Heart left ventricle (tissue), 13 donors: ENCODE measurements around the gene PXYLP1.

Experiments used
- POLR2A ChIP-seq, 2 donors: fragments of 450-650 bp; IDR thresholded peaks; one replicate each; pipeline ENCODE4 v1.6.1; 2017; ENCODE audit warnings: antibody characterized with exemption in 2 of 2, mild to moderate bottlenecking in 2 of 2, moderate library complexity in 2 of 2
- TF ChIP-seq, protein P1 (sequence below), 12 donors: fragments of 200-600 bp; sonication (generic) in 4 of 12; IDR thresholded peaks; one replicate each; pipeline versions ENCODE4 v1.5.0 to v1.8.0; 2018 to 2022; ENCODE audit warnings: antibody characterized with exemption in 12 of 12, mild to moderate bottlenecking in 5 of 12
- donor health status: ischemic (EF 13 %, LVEDD 7.1; RV severe dilation, severe dysfunction).
- donor health status: DM: no; HTN: yes; CAD: no.
- donor health status: DM: no; HTN: no; CAD: no.
- donor health status: ischemic (EF 25% LVEDD 6.9; RV normal size, moderate dysfunction).
- donor health status: ischemic (EF 25% LVEDD 5.7; RV mildly dilated, moderate dysfunction).
- donor health status: ischemic (EF 35%, LVEDD 5.7; RV mildly dilated, moderate dysfunction).
- donor health status: nonischemic (EF 11% LVEDD 7.7; RV severe dilation, severe dysfunction).
- donor health status: DM: yes; HTN: yes; CAD: no.
- donor health status: PGD.
- donor health status: ischemic (EF 29% LVEDD 5.4; RV normal size, mild dysfunction).
- donor health status: nonischemic (EF 23%, LVEDD 6.1; RV moderate dilation, normal function).

DNA sequence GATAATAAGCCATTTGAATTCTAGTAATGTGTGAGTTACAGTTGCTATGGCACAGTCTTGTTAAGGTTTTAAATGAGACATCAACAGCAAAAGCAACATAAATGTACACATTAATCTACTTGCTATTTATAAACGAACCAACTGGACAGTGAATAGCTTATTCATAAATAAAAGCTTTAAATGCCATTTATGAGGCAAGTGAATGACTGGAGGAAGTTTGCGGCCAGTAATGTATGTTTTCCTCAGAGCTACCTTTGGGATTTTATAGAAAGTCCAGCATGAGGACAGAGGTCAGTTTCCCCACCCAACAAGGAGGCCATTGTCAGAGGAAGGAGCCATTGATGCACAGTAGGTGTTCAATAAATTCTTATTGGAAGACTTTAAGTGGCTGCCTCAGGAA lies 48.0 kb upstream of the PXYLP1 start:
- TF ChIP-seq, protein P1, sequence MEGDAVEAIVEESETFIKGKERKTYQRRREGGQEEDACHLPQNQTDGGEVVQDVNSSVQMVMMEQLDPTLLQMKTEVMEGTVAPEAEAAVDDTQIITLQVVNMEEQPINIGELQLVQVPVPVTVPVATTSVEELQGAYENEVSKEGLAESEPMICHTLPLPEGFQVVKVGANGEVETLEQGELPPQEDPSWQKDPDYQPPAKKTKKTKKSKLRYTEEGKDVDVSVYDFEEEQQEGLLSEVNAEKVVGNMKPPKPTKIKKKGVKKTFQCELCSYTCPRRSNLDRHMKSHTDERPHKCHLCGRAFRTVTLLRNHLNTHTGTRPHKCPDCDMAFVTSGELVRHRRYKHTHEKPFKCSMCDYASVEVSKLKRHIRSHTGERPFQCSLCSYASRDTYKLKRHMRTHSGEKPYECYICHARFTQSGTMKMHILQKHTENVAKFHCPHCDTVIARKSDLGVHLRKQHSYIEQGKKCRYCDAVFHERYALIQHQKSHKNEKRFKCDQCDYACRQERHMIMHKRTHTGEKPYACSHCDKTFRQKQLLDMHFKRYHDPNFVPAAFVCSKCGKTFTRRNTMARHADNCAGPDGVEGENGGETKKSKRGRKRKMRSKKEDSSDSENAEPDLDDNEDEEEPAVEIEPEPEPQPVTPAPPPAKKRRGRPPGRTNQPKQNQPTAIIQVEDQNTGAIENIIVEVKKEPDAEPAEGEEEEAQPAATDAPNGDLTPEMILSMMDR (IDR thresholded peaks at IDR 0.05): no peak
- no peak for TF ChIP-seq POLR2A (IDR thresholded peaks at IDR 0.05)
